Progenitor cell of endocrine pancreas (in vitro differentiated cells): ENCODE results near the gene HARBI1. TPM values are rescaled to one million over a fixed set of nuclear protein-coding genes. Genes with fewer than 3 reads are reported as not detected.

Source experiments
- DNase-seq: peaks from one replicate; pipeline ENCODE4 v3.0.0; 2021; ENCODE audit warnings: low spot score; ENCODE audit not compliant: unreplicated experiment
- H3K27ac Mint-ChIP-seq: 2 replicates; pipeline ENCODE4 v1.8.0; 2021; ENCODE audit warnings: mild to moderate bottlenecking, moderate library complexity, mixed read lengths
- H3K27me3 Mint-ChIP-seq: 2 replicates; pipeline ENCODE4 v1.8.0; 2021; ENCODE audit warnings: mixed read lengths
- H3K36me3 Mint-ChIP-seq: 2 replicates; pipeline ENCODE4 v1.8.0; 2022; ENCODE audit warnings: mixed read lengths; ENCODE audit not compliant: insufficient read depth
- H3K4me1 Mint-ChIP-seq: 2 replicates; pipeline ENCODE4 v1.8.0; 2021; ENCODE audit warnings: low read depth, mixed read lengths
- H3K4me3 Mint-ChIP-seq: 2 replicates; pipeline ENCODE4 v1.8.0; 2021; ENCODE audit warnings: low read depth, mild to moderate bottlenecking, moderate library complexity, mixed read lengths
- H3K9me3 Mint-ChIP-seq: 2 replicates; pipeline ENCODE4 v1.8.0; 2021; ENCODE audit warnings: low read depth, mixed read lengths
- CTCF ChIP-seq: fragments of 200-600 bp; sonication (generic); IDR thresholded peaks from one replicate; pipeline ENCODE4 v1.5.0; 2021; ENCODE audit warnings: antibody characterized with exemption, mild to moderate bottlenecking; ENCODE audit not compliant: unreplicated experiment
- total RNA-seq: library from RNA; stranded (reverse); gene quantifications from 2 replicates; pipeline ENCODE4 v1.2.1, GENCODE V29; 2021

HARBI1 gene
- total RNA-seq, 1 donor from 2014 or later = 9.0 TPM

GRCh38 chr11:46655631-46656030 is 38.6 kb upstream of the HARBI1 start:
- DNase-seq = no peak
- H3K9me3 Mint-ChIP-seq = no peaks in the 10 kb centered on the region
- H3K27me3 Mint-ChIP-seq = no peaks in the 10 kb centered on the region
- peaks cover 15% of the 10 kb centered on the region for H3K36me3 Mint-ChIP-seq
- no peak overlapping the region for H3K4me3 Mint-ChIP-seq
- no peaks in the 10 kb centered on the region for H3K4me1 Mint-ChIP-seq
- TF ChIP-seq CTCF = no peak
- no peak overlapping the region for H3K27ac Mint-ChIP-seq

GRCh38 chr11:46649180-46649738 is 32.2 kb upstream of the HARBI1 start:
- H3K36me3 Mint-ChIP-seq = peaks cover 9% of the 10 kb centered on the region

GRCh38 chr11:46643986-46644385 is 27.0 kb upstream of the HARBI1 start:
- TF ChIP-seq CTCF = no peak
- Mint-ChIP-seq H3K27ac (no peak overlapping the region), H3K4me3 (no peak overlapping the region), H3K27me3 (no peaks in the 10 kb centered on the region), H3K9me3 (no peaks in the 10 kb centered on the region), H3K36me3 (peaks cover 12% of the 10 kb centered on the region), H3K4me1 (no peaks in the 10 kb centered on the region)
- DNase-seq = no peak

More at GRCh38 chr11:46649180-46649738, 32.2 kb upstream of the HARBI1 start:
- no peak overlapping the region for H3K4me3 Mint-ChIP-seq
- no peak for DNase-seq
- H3K27ac Mint-ChIP-seq = peak overlapping the region; percentile 69
- no peaks in the 10 kb centered on the region for H3K9me3 Mint-ChIP-seq
- H3K4me1 Mint-ChIP-seq = no peaks in the 10 kb centered on the region
- no peaks in the 10 kb centered on the region for H3K27me3 Mint-ChIP-seq
- no peak for TF ChIP-seq CTCF

GRCh38 chr11:46643531-46643930 is 26.5 kb upstream of the HARBI1 start:
- Mint-ChIP-seq H3K4me3 (no peak overlapping the region), H3K27ac (no peak overlapping the region), H3K36me3 (peaks cover 12% of the 10 kb centered on the region), H3K4me1 (no peaks in the 10 kb centered on the region), H3K27me3 (no peaks in the 10 kb centered on the region), H3K9me3 (no peaks in the 10 kb centered on the region)
- DNase-seq = no peak
- TF ChIP-seq CTCF = no peak

GRCh38 chr11:46642627-46643335 is 25.8 kb upstream of the HARBI1 start:
- Mint-ChIP-seq H3K27ac (no peak overlapping the region), H3K9me3 (no peaks in the 10 kb centered on the region), H3K36me3 (peaks cover 15% of the 10 kb centered on the region), H3K4me3 (no peak overlapping the region), H3K27me3 (no peaks in the 10 kb centered on the region), H3K4me1 (no peaks in the 10 kb centered on the region)
- TF ChIP-seq CTCF = no peak
- DNase-seq = no peak
